Adrenal gland (tissue), 5 donors: ENCODE data around the gene LRRTM2.

Experiments used
- CTCF ChIP-seq, 6 experiments: fragments of 450-650 bp in 4 of 6; fragments of 200-600 bp in 2 of 6; sonication (generic) in 1 of 6; IDR thresholded peaks; 1 replicate in 5 of 6; 2 replicates in 1 of 6; pipeline versions ENCODE4 v1.5.1 to v1.8.0; 2016 to 2021; ENCODE audit warnings: antibody characterized with exemption in 6 of 6, mild to moderate bottlenecking in 2 of 6, moderate library complexity in 1 of 6
- POLR2A ChIP-seq, 2 donors: fragments of 450-650 bp; IDR thresholded peaks; one replicate each; pipeline ENCODE4 v1.6.1; 2017; ENCODE audit warnings: antibody characterized with exemption in 2 of 2, mild to moderate bottlenecking in 2 of 2, moderate library complexity in 1 of 2
- donor health status: DM: no; HTN: no; CAD: no.

- TF ChIP-seq POLR2A (IDR thresholded peaks at IDR 0.05): no peak
- no peak for TF ChIP-seq CTCF (IDR thresholded peaks at IDR 0.05)
These were observed 6.1 kb downstream of the LRRTM2 start for GRCh38 chr5:138869038-138869437.
